ENCODE results near the gene SMIM41. TPM values are rescaled to one million over a fixed set of nuclear protein-coding genes. Genes with fewer than 3 reads are reported as not detected.

Gene SMIM41
- total RNA-seq, 1 donor from 2014 or later = 1.5 TPM

DNA sequence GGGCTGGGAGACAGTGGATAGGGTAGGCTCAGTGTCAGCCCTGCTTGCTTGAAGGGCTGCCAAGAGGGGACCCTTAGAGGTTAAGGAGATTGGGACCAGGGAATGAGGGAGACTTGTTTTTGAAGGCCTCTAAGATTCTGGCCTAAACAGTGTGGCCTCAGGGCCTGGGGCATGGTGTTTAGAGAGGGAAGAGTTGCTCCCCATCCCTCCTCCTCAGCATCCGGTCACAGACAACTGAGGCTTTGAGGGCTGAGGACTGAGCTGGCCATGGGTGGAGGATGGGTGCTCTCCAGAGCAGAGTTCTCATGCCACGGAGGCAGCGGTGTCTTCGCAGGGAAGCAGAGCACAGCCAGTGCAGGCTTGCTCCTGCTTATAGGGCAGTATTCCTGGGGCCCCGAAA is 62.9 kb downstream of the SMIM41 start:
- Histone ChIP-seq H3K4me3 (no peak overlapping the region), H3K36me3 (no peaks in the 10 kb centered on the region), H3K9me3 (no peaks in the 10 kb centered on the region), H3K4me1 (peaks cover 43% of the 10 kb centered on the region), H3K27me3 (no peaks in the 10 kb centered on the region), H3K27ac (peak overlapping the region; percentile 98)
- intact Hi-C loops (cut with DNase I) = loop anchor here (10.0 kb wide), 1 partner anchor 832 kb away; no protein-coding TSS in a partner anchor
- TF ChIP-seq, protein P1, sequence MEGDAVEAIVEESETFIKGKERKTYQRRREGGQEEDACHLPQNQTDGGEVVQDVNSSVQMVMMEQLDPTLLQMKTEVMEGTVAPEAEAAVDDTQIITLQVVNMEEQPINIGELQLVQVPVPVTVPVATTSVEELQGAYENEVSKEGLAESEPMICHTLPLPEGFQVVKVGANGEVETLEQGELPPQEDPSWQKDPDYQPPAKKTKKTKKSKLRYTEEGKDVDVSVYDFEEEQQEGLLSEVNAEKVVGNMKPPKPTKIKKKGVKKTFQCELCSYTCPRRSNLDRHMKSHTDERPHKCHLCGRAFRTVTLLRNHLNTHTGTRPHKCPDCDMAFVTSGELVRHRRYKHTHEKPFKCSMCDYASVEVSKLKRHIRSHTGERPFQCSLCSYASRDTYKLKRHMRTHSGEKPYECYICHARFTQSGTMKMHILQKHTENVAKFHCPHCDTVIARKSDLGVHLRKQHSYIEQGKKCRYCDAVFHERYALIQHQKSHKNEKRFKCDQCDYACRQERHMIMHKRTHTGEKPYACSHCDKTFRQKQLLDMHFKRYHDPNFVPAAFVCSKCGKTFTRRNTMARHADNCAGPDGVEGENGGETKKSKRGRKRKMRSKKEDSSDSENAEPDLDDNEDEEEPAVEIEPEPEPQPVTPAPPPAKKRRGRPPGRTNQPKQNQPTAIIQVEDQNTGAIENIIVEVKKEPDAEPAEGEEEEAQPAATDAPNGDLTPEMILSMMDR (IDR thresholded peaks at IDR 0.05) = no peak
- TF ChIP-seq POLR2A (IDR thresholded peaks at IDR 0.05) (no peak), POLR2AphosphoS5 (IDR thresholded peaks at IDR 0.05; ENCODE audit: insufficient read depth in 1 of 2, low read depth in 1 of 2) (no peak)
- no peak for DNase-seq (ENCODE audit: extremely low spot score in 2 of 2)

DNA sequence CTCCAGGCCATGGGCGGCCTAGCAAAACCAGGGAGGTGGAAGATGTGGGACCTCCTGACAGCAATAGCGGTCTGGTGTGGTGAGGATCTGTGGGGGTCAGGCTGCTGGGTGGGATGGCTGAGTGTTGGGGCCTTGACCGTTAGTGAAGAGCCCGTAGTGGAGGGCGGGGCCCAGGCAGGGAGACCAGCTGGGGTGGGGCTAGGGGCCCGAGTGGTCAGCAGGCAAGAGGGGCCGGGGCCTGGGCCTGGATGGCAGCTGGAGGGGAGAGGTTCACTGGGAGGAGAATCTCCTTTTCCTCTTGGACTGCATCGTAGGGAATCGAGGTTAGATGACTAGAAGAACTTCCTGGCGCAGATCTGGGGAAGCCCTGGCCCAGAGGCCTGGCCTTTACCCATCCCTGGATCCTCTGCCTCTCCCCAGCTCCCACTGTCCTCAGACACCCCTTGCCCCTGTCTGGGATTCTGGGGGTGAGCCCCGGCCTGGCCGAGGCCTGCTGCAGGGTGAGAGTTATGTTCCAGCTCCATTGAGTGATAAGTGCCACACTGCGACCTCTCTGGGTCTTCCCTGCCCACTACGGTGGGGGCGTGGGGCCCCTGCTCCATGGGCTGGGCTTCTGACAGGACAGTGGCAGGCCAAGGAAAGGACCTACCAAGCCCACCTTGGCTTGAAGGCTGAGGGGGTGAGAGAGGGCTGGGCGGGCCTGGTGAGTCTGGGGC is 65.2 kb downstream of the SMIM41 start:
- no peak overlapping the region for H3K4me3 ChIP-seq
- DNase-seq (ENCODE audit: extremely low spot score in 2 of 2) = no peak
- no peaks in the 10 kb centered on the region for H3K36me3 ChIP-seq
- peaks cover 66% of the 10 kb centered on the region for H3K4me1 ChIP-seq
- H3K9me3 ChIP-seq = no peaks in the 10 kb centered on the region
- TF ChIP-seq POLR2AphosphoS5 (IDR thresholded peaks at IDR 0.05; ENCODE audit: insufficient read depth in 1 of 2, low read depth in 1 of 2) (no peak), POLR2A (IDR thresholded peaks at IDR 0.05) (no peak)
- TF ChIP-seq, protein P1 (IDR thresholded peaks at IDR 0.05) = no peak
- peak overlapping the region; percentile 98 for H3K27ac ChIP-seq
- intact Hi-C loops (cut with DNase I) = loop anchor here (10.0 kb wide), 1 partner anchor 830 kb away; no protein-coding TSS in a partner anchor
- no peaks in the 10 kb centered on the region for H3K27me3 ChIP-seq

DNA sequence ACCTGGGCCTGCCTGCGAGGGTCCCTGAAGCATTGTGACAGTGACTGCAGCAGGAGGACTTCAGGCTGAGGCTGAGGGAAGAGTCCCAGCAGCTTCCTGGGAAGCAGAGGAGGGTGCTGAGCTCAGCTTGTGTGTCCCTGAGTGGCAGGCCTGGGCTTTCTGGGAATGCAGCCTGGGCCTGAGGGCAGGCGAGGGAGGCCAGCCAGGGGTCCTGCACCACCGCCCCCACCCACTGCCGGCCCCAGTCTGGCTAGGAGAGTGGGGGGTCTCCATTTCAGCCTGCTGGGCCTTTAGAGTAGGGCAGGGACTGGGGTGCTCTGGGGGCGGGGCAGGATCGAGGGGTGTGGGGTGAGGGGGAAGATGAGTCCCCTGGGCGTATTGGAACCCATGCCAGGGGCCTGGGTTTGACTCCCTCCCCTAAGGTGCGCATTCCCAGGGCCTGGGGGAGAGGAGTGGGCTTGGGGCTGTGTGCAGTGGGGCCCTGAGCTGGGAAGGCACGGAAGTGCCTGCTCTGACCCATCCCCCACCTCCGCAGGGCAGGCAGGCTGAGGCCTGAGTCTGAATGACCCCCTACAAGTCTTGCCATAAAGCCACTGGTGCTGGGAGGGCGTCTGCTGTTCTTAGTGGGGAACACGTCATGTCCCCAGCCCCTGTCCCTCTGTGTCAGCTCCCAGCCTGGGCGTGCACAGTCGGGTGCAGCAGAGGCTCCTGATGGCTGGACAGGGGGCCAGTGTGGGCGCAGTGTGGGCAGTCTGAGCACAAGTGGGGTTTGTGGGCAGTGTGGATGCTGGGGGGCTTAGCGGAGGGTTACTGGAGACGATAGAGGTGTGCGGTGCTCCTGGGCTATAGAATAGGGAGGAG is 66.0 kb downstream of the SMIM41 start:
- DNase-seq (ENCODE audit: extremely low spot score in 2 of 2) = no peak
- Histone ChIP-seq H3K27ac (peak overlapping the region; percentile 98), H3K27me3 (no peaks in the 10 kb centered on the region), H3K4me3 (no peak overlapping the region), H3K36me3 (no peaks in the 10 kb centered on the region), H3K4me1 (peaks cover 73% of the 10 kb centered on the region), H3K9me3 (no peaks in the 10 kb centered on the region)
- TF ChIP-seq POLR2AphosphoS5 (IDR thresholded peaks at IDR 0.05; ENCODE audit: insufficient read depth in 1 of 2, low read depth in 1 of 2) = no peak
- TF ChIP-seq, protein P1 (IDR thresholded peaks at IDR 0.05) = no peak
- TF ChIP-seq POLR2A (IDR thresholded peaks at IDR 0.05) = no peak
- intact Hi-C loops (cut with DNase I) = loop anchor here (10.0 kb wide), 1 partner anchor 829 kb away; no protein-coding TSS in a partner anchor

DNA sequence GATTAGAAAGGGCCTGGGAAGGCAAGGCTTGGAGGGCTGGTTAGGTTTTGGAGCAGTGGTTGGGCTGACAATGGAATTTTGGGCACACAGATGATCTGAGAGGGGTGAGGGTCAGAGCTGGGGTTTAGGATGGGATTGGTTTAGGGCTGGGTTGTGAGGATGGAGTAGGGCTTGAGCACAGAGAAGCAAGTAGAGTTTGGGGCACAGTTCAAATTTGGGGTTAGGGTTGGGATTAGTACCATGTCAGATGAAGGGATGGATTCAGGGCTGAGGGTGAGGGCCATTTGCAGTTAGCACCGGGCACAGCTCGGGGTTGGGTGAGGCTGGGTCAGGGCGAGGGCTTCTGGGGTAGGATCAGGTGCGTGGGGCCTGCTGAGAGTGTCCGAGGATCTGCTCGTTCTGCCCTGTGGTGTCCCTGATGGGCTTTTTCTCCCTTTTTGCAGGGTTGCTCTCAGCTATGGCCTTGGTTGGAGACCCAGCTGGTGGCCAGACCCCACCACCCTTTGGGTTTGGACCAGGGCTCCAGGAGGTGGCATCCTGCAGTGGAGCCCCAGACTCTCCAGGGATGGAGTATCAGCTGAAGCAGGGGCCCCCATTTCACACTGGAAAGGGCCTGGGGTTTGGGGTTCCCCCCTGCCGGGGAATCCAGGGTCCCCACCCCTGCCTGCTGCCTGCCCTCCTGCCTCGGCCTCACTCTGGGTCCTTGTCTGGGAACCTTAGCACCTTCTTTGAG is 66.8 kb downstream of the SMIM41 start:
- no peaks in the 10 kb centered on the region for H3K9me3 ChIP-seq
- TF ChIP-seq, protein P1 (IDR thresholded peaks at IDR 0.05) = no peak
- TF ChIP-seq POLR2AphosphoS5 (IDR thresholded peaks at IDR 0.05; ENCODE audit: insufficient read depth in 1 of 2, low read depth in 1 of 2) (no peak), POLR2A (IDR thresholded peaks at IDR 0.05) (no peak)
- H3K4me1 ChIP-seq = peaks cover 80% of the 10 kb centered on the region
- peak overlapping the region; percentile 98 for H3K27ac ChIP-seq
- intact Hi-C loops (cut with DNase I) = loop anchor here (10.0 kb wide), 1 partner anchor 829 kb away; no protein-coding TSS in a partner anchor
- DNase-seq (ENCODE audit: extremely low spot score in 2 of 2) = no peak
- H3K4me3 ChIP-seq = peak overlapping the region in 1 of 2 donors; percentile 1
- no peaks in the 10 kb centered on the region for H3K36me3 ChIP-seq
- no peaks in the 10 kb centered on the region for H3K27me3 ChIP-seq
